Neural progenitor cell (in vitro differentiated cells): ENCODE results near the gene RNF5. TPM values are rescaled to one million over a fixed set of nuclear protein-coding genes. Genes with fewer than 3 reads are reported as not detected.

Experiments
- DNase-seq: peaks from one replicate; pipeline ENCODE4 v3.0.0-alpha.2; 2016; ENCODE audit warnings: low spot score
- H2AFZ ChIP-seq: fragments of 200-600 bp; sonication (generic); replicated peaks from 2 replicates; pipeline ENCODE4 v1.6.1; 2016; ENCODE audit warnings: antibody characterized with exemption
- H3F3A ChIP-seq: fragments of 200-600 bp; sonication (generic); 2 replicates; pipeline ENCODE4 v1.6.1; 2016; ENCODE audit warnings: antibody characterized with exemption, low read depth
- H3K27ac ChIP-seq: fragments of 200-600 bp; sonication (generic); 2 replicates; pipeline ENCODE4 v1.5.1; 2016; ENCODE audit warnings: mild to moderate bottlenecking
- H3K27me3 ChIP-seq: fragments of 200-600 bp; sonication (generic); 2 replicates; pipeline ENCODE4 v1.6.1; 2016; ENCODE audit warnings: mild to moderate bottlenecking, moderate library complexity
- H3K36me3 ChIP-seq: fragments of 200-600 bp; sonication (generic); 2 replicates; pipeline ENCODE4 v1.5.1; 2016
- H3K4me1 ChIP-seq: fragments of 200-600 bp; sonication (generic); 2 replicates; pipeline ENCODE4 v1.6.1; 2016; ENCODE audit warnings: mixed run types
- H3K4me2 ChIP-seq: fragments of 200-600 bp; sonication (generic); 2 replicates; pipeline ENCODE4 v1.6.1; 2016
- H3K4me3 ChIP-seq: fragments of 200-600 bp; sonication (generic); 2 replicates; pipeline ENCODE4 v1.5.1; 2016
- H3K79me2 ChIP-seq: fragments of 200-600 bp; sonication (generic); 2 replicates; pipeline ENCODE4 v1.6.1; 2016; ENCODE audit warnings: low read depth
- H3K9ac ChIP-seq: fragments of 200-600 bp; sonication (generic); 2 replicates; pipeline ENCODE4 v1.6.1; 2016
- H3K9me3 ChIP-seq: fragments of 200-600 bp; sonication (generic); 2 replicates; pipeline ENCODE4 v1.5.1; 2016; ENCODE audit warnings: low read depth
- H4K20me1 ChIP-seq: fragments of 200-600 bp; sonication (generic); 2 replicates; pipeline ENCODE4 v1.6.1; 2016; ENCODE audit warnings: low read depth
- H3K27ac Mint-ChIP-seq: 3 replicates; pipeline ENCODE4 v1.8.0; 2021; ENCODE audit warnings: mixed read lengths
- H3K27me3 Mint-ChIP-seq: 2 replicates; pipeline ENCODE4 v1.8.0; 2022; ENCODE audit warnings: low read depth, mild to moderate bottlenecking, inconsistent platforms, moderate library complexity, mixed read lengths; ENCODE audit not compliant: insufficient read depth
- H3K36me3 Mint-ChIP-seq: 3 replicates; pipeline ENCODE4 v1.8.0; 2021; ENCODE audit warnings: mixed read lengths
- H3K4me1 Mint-ChIP-seq: 3 replicates; pipeline ENCODE4 v1.8.0; 2021; ENCODE audit warnings: mixed read lengths
- H3K4me3 Mint-ChIP-seq: 3 replicates; pipeline ENCODE4 v1.8.0; 2021; ENCODE audit warnings: mild to moderate bottlenecking, moderate library complexity, mixed read lengths
- H3K9me3 Mint-ChIP-seq: 3 replicates; pipeline ENCODE4 v1.8.0; 2020; ENCODE audit warnings: mixed read lengths
- CTCF ChIP-seq: fragments of 200-600 bp; sonication (generic); IDR thresholded peaks from 2 replicates; pipeline ENCODE4 v1.5.1; 2017; ENCODE audit warnings: antibody characterized with exemption, mild to moderate bottlenecking
- EZH2 ChIP-seq: fragments of 200-600 bp; sonication (generic); IDR thresholded peaks from 2 replicates; pipeline ENCODE4 v1.6.1; 2017; ENCODE audit warnings: antibody characterized with exemption, mild to moderate bottlenecking, moderate library complexity
- EZH2phosphoT487 ChIP-seq: fragments of 200-600 bp; sonication (generic); IDR thresholded peaks from 2 replicates; pipeline ENCODE4 v1.6.1; 2017; ENCODE audit warnings: antibody characterized with exemption
- total RNA-seq: library from RNA; depleted of rRNA; stranded (reverse); fragments of >200 nt; gene quantifications from 2 replicates; pipeline ENCODE4 v1.2.3, GENCODE V29; 2015; ENCODE audit warnings: low replicate concordance

The RNF5 gene
- total RNA-seq, 1 donor from 2014 or later, result 129 TPM

- peak within 1 kb of the TSS; percentile 65 for H3K4me3 ChIP-seq
- H3K4me1 ChIP-seq, result peaks cover 18% of the 10 kb centered on the region
- no peak for TF ChIP-seq EZH2
- TF ChIP-seq EZH2phosphoT487, result no peak
- TF ChIP-seq CTCF, result peak; percentile 43
- Mint-ChIP-seq H3K4me3 (peak within 1 kb of the TSS; percentile 100), H3K36me3 (peaks cover 24% of the 10 kb centered on the region), H3K27ac (peak within 1 kb of the TSS; percentile 98), H3K9me3 (no peaks in the 10 kb centered on the region), H3K4me1 (peaks cover 43% of the 10 kb centered on the region), H3K27me3 (peaks cover 19% of the 10 kb centered on the region)
- peaks cover 44% of the 10 kb centered on the region for H3K27me3 ChIP-seq
- no peaks in the 10 kb centered on the region for H3K9me3 ChIP-seq
- H3K27ac ChIP-seq, result no peak within 1 kb of the TSS
- peaks cover 9% of the 10 kb centered on the region for H3K79me2 ChIP-seq
- H2AFZ ChIP-seq, result peak within 1 kb of the TSS; percentile 74
- no peaks in the 10 kb centered on the region for H3K36me3 ChIP-seq
- H4K20me1 ChIP-seq, result peaks cover 5% of the 10 kb centered on the region
- peak within 1 kb of the TSS; percentile 86 for H3K4me2 ChIP-seq
- DNase-seq, result peak; percentile 93
- H3K9ac ChIP-seq, result peak within 1 kb of the TSS; percentile 35
- peaks cover 18% of the 10 kb centered on the region for H3F3A ChIP-seq
Measured at GRCh38 chr6:32153564-32154513, 24.4 kb upstream of the RNF5 start, which contains the start of gene PPT2. Gene PPT2, plus strand, starts transcription at chr6:32154141. Its CDS starts 454 bp downstream, at chr6:32154595.

DNA sequence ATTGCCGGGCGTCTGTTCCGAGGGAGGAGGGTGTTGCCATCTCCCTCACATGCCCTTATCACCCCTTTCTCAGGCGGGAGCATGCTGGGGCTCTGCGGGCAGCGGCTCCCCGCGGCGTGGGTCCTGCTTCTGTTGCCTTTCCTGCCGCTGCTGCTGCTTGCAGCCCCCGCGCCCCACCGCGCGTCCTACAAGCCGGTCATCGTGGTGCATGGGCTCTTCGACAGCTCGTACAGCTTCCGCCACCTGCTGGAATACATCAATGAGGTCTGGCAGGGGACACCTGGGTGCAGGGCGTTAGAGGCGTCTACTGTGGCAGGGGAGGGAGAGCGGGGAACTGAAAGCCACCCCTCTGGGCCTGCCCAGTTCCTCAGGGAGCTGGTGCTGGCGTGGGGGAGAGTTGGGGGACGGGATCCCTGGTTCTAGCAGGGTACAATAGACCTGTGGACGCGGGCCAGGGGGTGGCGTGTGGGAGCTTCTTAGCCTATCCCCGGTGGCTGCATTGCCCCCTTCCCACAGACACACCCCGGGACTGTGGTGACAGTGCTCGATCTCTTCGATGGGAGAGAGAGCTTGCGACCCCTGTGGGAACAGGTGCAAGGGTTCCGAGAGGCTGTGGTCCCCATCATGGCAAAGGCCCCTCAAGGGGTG is 23.6 kb upstream of the RNF5 start:
- Mint-ChIP-seq H3K27ac (peak overlapping the region; percentile 93), H3K27me3 (peaks cover 19% of the 10 kb centered on the region), H3K4me3 (peak overlapping the region; percentile 100), H3K4me1 (peaks cover 43% of the 10 kb centered on the region), H3K9me3 (no peaks in the 10 kb centered on the region), H3K36me3 (peaks cover 22% of the 10 kb centered on the region)
- Histone ChIP-seq H4K20me1 (peaks cover 5% of the 10 kb centered on the region), H3K27me3 (peaks cover 36% of the 10 kb centered on the region), H3K4me2 (peak overlapping the region; percentile 86), H3K4me1 (peaks cover 18% of the 10 kb centered on the region), H3K9me3 (no peaks in the 10 kb centered on the region), H3K27ac (no peak overlapping the region), H2AFZ (no peak overlapping the region), H3K79me2 (peaks cover 9% of the 10 kb centered on the region), H3K9ac (peak overlapping the region; percentile 35), H3K4me3 (peak overlapping the region; percentile 65), H3K36me3 (no peaks in the 10 kb centered on the region), H3F3A (peaks cover 18% of the 10 kb centered on the region)
- TF ChIP-seq EZH2phosphoT487 (no peak), CTCF (peak; percentile 58)
- peak; percentile 84 for DNase-seq

GRCh38 chr6:32156891-32157290 is 21.3 kb upstream of the RNF5 start:
- Mint-ChIP-seq H3K27ac (no peak overlapping the region), H3K36me3 (peaks cover 18% of the 10 kb centered on the region), H3K9me3 (no peaks in the 10 kb centered on the region), H3K27me3 (peaks cover 15% of the 10 kb centered on the region), H3K4me3 (no peak overlapping the region), H3K4me1 (peaks cover 29% of the 10 kb centered on the region)
- DNase-seq, result no peak
- Histone ChIP-seq H4K20me1 (peaks cover 5% of the 10 kb centered on the region), H3K79me2 (peaks cover 9% of the 10 kb centered on the region), H3K27ac (no peak overlapping the region), H3K4me2 (no peak overlapping the region), H2AFZ (no peak overlapping the region), H3K27me3 (peaks cover 14% of the 10 kb centered on the region), H3F3A (peaks cover 6% of the 10 kb centered on the region), H3K4me1 (peaks cover 13% of the 10 kb centered on the region), H3K4me3 (no peak overlapping the region), H3K36me3 (no peaks in the 10 kb centered on the region), H3K9me3 (no peaks in the 10 kb centered on the region), H3K9ac (no peak overlapping the region)
- TF ChIP-seq EZH2phosphoT487 (no peak), EZH2 (no peak), CTCF (no peak)
